Stimulated activated naive CD4-positive, alpha-beta T cell treated with Interleukin-2 at 50 U/mL for 16 hours (primary cell): Measurements from ENCODE around the gene S100A10.
A peak's percentile ranks its signal among the peaks of the same experiment; 100 is the strongest.

Source experiments
- DNase-seq: peaks from one replicate; lab custom pipeline; 2025; lab: John Stamatoyannopoulos, UW

Gene S100A10

DNA sequence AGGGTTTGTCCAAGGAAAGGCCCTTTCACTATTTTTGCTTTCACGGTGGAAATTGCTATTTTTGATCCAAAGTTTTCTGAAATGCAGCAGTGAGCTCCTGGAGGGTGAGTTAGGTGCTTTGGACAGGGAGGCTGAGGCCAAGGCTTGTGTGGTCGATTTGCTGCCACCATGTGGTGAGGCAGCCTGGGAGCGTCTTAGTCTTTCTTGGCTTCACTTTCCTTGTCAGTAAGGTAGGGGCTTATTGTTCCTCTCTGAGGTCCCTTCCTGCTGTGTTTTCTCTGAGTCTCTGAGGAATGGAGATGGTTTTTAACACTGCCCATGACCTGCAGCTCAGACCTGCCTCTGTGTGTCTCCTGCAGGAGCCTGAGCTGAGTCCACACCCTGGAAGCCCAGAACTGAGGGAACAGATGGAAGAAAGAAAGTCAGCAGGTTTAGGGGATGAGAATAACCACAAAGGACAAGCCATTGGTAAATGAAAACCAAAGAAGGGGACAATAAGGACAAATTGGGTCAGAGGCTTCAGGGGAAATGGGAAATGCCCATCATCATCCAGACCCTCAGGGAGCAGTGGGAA is 20.1 kb upstream of the S100A10 start:
- DNase-seq, result peak; percentile 18

DNA sequence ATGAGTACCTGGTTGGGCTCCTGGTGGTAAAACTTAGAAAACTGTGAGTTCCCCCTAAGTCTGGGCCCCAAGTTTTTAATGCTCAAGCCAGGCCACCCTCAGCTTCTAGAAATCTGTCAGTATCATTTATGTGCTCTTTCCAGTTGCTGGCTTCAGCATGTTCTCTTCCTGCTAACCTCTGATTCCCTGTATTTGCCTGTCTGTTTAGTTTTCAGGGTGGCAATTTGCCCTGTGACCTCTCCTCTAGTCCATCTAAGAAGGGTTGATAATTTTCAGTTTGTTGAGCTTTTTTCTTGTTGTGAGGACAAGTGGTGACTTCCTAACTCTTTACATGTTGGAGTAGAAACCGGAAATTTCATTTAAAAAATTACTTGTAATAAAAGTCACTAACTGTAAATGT is 16.0 kb upstream of the S100A10 start:
- DNase-seq, result no peak

DNA sequence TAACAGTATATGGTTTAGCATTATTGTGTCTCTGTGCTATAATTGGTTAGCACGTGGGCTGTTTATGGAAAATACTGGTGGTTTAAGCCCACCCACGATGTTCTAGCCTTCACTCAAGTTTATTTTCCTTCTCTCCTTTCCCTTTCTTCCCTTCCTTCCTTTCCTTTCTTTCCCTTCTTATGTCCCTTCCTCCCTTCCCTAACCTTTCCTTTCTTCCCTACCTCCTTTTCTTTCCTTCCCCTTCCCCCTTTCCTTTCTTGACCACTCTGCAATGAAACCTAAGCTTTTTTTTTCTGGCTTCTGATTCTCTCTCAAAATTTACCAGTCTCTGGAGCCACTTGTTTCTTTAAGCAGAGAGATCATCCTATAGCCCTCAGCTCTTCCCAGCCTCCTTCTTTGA is 13.4 kb upstream of the S100A10 start:
- DNase-seq, result no peak

DNA sequence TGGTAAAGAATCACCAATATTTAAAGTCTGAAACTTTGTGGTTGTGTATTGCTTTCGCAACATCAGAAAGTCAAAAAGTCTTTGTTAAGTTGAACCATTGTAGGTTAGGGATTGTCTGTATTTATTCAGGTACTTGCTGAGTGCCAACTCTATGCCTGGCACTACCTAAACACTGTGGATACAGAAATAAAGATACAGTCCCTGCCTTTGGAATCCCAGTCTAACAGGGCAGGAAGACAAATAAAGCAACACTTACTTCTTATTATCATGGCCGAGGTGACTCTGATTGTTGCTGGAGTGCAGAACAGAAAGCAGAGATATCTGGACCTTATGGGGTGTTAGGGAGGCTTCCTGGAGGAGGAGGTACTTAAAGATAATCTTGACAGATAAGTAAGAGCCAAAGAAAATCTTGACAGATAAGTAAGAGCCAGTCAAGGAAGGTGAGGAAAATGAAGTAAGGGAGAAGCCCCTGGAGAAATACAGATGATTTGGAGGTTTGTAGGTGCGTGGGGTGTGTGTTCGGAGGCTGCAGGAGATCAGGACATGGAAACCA is 11.8 kb upstream of the S100A10 start:
- no peak for DNase-seq

DNA sequence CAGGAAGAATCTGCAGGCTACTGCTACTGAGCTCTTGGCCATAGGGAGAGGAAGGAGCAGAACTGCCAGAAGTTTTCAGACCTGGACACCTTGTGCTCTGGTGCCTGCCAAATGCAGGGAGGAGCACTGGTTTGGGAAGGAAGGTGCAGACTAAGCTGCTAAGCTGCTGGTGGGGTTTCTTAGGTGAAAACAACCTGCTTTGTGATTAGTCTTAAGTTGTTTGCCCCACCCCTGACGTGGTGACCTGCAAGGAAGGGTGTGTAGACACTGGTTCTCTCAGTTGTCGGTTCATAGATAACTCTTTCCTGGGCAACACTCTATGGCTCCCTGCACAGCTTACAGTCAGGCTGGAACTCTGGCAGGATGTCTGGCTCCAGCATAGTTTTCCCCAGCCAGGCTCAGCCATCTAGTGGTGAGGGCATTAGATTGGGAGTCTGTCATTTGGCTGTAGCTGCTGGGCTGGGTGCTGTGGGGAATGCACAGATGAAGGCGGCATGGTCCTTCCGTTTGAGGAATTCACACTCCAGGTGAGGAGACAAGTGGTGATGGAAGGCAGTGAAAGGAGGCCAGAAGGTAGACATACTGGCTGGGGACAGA is 10.3 kb upstream of the S100A10 start:
- DNase-seq, result no peak

DNA sequence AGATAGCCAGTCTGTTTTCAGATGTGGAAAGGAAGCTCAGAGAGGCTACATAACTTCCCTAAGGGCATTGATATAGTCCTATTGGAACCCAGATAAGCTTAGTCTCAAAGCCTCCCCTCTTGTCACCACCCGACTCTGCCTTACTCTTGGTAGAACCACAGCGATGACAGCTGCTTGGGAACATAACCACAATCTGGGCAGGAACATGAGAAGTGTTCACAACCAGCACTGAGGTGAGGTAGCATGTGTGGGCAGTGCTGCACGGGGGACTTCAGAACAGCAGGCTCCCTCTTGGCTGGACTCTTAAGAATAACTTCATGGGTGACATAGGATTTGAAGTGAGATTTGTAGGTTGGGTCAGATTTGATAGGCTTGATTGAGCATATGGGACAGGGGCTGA is 9.3 kb upstream of the S100A10 start:
- no peak for DNase-seq

DNA sequence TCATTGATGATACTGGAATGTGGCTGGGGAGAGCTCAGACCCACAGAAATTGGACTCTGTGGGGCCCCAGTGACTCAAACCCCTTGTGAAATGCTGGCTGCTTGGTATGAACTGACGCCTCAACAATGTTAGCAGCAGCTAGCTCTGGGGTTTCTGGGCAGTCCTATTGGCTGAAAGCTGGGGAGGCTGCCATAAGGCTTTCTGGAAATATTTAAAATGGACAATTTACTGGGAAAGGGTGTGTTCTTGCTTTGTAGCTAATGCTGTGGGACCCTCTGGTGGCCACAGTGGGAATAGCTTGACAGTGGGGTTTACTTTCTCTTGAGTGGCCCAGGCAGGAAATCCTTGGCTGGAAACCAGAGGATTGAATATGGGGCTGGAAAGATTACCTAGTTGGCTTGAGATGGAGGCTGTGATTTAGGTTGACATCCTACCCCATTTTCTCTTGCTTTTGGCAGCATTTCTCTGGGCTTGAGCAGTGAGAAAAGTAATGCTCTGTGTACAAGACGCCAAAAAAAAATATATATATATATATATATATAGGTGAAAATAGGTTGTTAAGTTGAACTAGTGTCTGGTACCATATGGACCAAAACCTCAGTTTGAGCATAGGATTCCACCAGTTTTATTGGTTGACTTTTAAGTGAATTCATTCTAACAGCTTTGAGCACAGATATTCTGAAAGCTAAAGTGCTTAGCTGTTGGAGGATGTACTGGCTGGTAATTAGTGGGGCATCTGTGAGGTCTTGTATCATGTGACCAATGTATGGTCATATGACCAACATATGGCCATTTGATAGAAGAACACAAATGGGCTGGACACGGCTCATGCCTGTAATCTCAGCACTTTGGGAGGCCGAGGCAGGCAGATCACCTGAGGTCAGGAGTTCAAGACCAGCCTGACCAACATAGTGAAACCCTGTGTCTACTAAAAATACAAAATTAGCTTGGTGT is 8.2 kb upstream of the S100A10 start:
- DNase-seq, result peak; percentile 64

DNA sequence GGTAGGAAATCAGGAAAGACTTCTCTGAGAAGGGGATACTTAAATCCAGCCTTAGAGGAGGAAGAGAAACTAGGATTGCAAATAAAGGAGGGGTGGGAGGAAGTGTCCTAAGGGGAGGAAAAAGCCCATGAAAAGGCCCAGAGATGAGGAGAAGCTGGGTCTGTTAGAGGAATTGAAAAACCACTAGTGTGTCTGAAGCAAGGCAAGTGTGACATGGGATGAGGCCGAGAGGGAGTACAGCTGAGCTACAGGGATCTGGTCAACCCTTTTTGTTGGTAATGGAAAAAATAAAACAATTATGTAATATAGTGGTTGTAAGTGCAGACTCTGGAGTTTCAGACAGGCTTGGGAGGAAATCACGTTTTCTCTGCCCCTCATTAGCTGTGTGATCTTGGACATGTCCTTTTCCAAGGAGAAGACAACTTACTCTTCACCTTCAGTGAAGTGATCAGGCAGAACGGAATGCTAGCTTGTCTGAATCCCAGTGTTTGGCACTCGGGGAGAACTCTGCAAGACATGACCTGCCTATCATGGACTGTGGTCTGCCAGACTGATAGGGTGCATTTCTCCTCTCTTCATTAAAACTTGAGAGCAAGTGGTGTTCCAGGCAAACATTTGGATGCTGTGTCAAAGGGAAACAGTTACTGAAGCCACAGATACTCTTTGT is 7.4 kb upstream of the S100A10 start:
- DNase-seq, result no peak

DNA sequence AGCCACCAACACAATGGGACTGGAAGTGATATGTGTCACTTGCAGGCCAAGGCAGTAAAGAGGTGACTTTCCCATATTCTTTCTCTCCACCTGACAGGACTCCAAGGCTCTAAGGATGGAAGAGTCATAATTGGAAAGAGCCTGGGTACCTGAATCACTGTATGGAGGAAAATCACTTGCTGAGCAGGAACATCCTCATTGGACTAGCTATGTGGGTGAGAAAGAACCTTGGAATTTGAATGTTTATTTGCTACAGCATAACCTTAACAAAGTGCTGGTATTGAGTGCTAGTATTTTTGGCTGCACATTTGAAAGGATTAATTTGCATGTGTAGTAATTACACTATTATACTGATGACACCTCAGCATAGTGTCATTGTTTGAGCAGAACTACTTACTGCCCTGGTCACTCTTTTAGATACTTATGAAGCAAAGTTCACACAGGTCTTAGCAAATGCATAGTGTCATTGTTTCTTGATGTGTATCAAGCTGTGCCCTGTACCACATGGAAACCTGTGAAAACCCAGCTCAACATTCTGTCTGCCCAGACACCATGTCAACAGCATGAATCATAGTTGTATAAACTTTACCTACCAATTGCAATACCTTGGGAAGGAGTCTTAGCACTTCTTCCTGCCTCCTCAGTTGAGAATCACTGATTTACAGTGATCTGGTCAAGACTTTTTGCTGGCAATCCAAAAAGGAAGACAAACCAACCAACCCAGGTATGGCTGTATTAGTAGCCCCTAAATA is 5.1 kb upstream of the S100A10 start:
- no peak for DNase-seq

DNA sequence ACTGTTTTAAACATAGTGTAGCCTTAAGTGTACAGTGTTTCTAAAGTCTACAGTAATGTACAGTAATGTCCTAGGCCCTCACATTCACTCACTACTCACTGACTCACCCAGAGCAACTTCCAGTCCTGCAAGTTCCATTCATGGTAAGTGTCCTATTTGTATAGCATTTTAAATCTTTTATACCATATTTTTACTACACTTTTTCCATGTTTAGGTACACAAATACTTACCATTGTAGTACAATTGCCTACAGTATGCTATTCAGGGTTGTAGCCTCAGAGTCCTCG is 3.6 kb upstream of the S100A10 start:
- DNase-seq, result no peak

DNA sequence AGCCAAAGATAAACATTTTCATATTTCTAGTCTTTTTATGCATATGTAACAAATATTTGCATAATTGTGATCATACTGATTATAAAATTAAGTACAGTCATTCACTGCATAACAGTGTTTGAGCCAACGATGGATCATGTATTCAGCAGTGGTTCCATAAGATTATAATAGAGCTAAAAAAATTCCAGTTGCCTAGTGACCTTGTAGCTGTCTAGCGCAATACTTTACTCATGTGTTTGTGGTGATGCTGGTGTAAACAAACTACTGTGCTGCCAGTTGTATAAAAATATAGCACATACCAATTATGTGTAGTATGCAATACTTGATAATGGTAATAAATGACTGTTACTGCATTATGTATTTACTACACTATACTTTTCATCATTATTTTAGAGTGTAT is 2.1 kb upstream of the S100A10 start:
- DNase-seq, result no peak

DNA sequence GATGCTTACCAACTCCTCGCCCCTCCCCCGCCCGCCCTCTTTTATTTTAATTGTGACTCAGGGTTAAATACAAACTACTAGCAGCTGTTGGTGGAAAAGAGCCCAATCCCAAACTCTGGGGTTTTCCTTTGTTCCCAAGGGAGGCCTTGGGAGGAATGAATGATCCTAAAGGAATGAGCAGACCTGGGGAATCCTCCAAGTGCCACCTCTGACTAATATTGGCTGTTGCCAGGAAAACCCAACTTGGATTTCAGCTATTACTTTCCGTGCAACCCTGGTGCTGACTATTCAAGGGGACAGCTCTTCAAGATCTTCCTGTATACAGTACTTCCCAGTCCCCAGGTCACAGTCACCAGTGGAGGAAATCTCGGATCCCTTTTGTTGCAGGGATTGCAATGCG is 1.3 kb upstream of the S100A10 start:
- DNase-seq, result no peak

DNA sequence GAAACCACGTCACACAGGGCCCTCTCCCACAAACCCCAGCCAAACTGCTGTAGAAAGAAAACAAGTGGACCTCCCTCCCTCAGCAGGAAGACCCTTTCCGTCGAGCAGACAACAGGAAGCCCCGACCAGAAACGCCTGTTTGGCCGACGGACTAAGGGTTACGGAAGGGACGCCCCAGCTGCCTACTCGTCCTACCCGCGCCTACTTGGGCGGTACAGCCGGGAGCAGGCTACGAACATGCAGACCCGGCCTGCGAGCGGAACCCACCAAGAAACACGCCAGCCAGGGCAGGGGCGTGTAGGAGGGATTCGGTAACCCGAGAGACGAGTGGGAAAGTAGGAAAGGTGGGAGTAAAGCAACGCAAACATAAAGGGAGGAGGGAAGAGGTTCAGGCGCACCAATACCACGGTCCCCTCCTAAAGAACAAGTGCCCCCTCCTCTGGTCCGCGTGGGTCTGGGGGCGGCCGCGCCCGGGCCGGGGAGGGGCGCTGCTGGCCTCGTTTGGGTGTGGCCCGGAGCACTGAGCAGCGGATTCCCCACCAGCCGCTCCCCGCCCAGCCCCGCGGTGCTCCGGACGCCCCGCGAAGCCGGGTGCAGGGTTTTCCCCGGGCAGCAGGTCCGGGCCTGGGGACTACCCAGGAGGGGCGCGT is 450 bp downstream of the S100A10 start:
- peak; percentile 24 for DNase-seq

DNA sequence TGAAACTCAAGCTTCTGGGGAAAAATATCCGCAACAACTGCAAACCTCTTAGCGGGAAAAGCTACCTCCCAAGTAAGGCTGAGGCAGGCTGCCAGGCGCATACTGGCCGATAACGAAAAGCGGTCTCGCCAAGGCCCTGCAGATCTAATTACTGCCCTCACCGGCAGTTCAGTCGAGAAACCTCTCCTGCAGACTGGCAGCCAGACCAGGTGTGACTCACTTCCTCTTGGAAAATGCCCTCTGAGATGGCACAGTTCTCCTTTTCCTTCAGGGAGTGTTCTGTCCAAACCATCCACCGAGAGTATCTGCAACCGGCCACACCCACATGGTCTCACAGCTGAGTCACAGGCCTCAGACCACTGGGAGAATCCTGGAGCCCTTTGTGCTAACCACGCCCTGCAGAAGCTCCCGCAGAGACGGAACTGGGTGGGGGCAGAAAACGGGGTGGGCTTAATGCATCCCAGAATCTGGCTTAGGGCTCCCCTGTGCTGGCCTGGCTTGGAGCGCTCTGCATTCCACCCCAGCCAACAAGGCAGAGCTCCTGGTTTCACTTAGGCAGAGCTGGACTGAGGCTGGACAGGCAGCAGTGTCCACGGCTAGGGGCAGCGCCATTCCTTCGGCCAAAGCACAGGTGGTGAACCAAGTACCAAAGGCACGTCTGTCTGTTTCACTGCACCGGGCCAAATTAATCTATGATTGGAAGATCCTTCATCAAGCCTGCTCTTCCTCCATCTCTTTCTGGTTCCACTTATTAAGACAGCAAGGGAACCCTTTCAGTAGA is 1.2 kb downstream of the S100A10 start:
- peak; percentile 9 for DNase-seq

DNA sequence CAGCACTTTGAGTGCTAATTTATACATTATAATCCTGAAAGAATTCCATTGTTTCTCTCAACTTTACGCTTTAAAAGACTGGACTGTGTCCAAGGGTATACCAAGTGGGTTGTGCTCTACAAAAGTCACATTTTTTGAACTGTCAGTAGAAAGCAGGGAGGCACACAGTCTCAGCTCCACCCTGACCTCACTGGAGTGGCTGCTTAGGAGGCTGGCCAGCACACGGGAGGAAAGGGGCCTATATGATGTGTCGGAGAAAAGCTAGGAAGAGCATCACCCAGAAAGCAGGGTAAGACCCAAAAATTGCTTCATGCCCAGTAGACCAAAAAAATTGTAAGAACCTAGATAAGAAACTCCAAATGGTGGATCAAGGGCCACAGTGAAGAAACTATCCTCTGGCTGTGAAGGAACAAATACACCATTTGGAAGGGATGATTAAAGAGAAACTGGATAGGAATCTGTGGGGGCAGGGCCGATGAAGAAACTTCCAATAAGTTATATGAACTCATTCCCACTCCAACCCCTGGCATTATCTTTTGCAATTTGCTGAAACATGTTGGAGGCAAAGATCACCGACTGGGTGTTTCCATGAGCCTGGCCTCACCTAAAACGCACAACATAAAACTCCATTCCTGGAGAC is 1.9 kb downstream of the S100A10 start:
- DNase-seq, result no peak

DNA sequence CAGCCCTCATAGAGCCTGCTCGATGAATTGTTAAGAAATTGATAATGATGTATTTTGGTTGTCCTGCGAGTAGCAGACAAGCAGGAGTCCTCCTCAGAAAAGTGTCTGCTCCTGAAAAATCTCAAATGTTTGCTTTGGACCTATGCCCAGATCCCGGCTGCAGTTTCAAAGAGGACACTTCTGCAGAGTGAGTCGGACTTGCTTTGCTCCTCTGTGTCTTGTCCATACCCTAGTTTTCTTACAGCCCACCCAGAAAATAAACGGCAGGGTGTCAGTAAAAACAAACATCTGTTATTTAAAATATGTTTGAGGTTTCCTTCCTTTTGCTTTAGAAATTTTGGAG is 2.8 kb downstream of the S100A10 start:
- DNase-seq, result no peak

DNA sequence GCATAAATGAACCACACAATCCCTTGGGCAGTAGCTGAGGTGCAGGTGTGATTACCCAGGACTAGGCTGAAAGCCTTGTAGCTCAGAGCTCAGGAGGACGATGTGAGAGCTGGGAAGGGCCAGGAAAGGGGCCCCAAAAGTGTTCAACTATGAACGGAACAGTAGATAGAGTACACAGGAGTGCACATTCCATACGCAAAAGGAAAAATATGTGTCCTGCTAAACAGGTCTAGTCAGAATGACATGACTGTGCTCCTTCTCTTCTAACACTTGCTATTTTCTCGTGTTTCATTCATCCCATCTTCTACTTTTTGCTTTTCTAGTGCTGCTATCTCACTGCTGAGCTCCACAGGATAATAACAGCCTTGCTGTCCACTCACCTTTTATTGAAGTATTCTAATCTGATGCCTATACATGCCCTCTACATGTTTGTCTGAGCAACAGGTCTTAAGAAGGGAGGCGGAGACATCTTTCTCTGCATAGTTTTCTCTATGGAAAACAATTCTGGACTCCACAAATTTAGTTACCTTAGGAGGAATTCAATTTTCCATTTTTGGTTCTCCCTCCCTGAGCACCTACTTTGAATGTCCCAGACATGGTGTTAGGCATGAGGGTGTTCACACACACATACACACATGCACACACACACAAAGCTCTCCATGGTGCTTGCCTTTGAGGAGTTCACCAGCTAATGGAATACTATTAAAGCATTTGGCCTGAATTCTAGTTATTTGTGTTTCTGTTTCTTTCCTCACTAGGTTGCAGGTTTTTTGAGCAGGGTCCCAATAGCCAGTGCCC is 3.4 kb downstream of the S100A10 start:
- DNase-seq, result no peak

DNA sequence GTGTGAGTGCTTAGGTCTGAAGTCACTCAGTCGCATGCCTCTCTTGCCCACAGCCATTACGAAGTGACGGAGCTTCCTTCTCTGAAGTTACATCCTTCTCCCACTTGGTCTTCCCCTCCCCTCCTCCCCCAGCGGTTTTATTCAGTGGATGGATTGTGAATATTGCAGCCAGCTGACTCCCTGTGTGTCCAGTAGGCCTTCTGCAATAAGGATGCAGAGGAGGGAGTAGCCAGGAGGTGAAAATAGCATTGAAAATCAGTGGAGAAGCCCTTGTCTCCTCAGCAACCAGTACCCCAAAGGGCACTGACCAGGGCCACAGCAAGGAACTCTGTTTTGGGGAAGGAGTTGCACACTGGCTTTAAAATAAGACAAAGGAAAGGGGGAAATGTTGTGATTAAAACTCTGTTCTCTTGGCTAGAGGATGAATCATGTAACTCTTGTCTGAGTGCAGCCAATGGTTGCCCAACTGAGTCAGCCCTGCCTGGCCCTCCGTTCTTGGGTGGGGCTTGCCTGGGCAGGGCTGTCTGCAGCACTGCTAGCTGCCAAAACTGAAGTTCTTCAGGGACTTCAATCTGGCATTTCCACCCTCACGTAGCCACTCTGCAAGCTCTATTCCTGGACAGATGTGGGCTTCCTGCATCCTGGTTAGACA is 4.3 kb downstream of the S100A10 start:
- DNase-seq, result peak; percentile 46

DNA sequence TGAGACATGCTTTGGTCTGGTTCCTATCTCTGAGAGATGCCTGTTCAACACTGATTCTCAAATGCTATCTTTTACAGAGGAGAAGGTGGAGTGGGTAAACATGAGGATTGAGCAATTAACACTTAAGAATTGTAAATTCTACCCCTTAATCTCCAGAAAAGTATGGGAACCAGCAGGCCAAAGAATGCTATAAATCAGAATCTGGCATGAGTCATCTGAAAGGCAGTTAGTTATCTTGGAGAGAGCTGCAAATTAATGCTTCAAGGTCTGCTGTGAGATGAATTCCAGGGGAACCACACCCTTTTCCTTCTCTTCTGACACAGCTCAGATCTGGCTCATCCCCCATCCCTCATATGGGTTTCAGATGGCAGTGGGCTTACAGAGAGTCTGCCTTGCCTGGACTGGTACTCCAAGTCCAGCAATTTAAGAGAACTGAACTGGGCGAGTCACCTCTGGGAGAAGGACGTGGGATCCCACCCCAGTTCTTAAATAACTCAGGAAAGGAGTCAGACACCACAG is 5.2 kb downstream of the S100A10 start:
- no peak for DNase-seq
